ENCODE data around the gene ACVR2B. TPM values are rescaled to one million over a fixed set of nuclear protein-coding genes. Genes with fewer than 3 reads are reported as not detected.

ACVR2B gene
- polyA plus RNA-seq, 1 donor from 2014 or later: 33.3 TPM

DNA sequence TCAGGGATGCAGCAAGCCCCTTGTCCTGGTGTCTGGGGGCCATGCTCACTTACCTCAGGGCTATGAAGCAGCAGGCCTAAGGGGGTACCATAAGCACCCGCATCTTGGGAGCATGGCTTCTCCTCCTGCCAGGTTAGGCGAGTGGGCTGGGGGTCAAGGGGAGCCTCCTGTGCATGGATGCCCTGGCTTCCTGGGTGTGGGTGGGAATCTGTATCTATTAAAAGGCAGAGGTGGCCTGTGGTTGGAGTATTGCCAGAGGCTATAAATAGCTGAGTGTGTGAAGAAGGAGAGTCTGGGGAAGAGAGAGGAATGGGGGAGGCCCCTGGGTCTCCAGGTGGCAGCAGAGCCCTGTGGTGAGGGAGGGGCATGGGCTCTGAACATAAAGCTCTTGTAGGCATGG lies 19.5 kb downstream of the ACVR2B start (continued):
- no peak for TF ChIP-seq EZH2 (IDR thresholded peaks at IDR 0.05; ENCODE audit: borderline replicate concordance, insufficient read depth, low read length, poor library complexity, severe bottlenecking)
- TF ChIP-seq EP300 (conservative IDR thresholded peaks at IDR 0.05; ENCODE audit: poor library complexity, severe bottlenecking): no peak

DNA sequence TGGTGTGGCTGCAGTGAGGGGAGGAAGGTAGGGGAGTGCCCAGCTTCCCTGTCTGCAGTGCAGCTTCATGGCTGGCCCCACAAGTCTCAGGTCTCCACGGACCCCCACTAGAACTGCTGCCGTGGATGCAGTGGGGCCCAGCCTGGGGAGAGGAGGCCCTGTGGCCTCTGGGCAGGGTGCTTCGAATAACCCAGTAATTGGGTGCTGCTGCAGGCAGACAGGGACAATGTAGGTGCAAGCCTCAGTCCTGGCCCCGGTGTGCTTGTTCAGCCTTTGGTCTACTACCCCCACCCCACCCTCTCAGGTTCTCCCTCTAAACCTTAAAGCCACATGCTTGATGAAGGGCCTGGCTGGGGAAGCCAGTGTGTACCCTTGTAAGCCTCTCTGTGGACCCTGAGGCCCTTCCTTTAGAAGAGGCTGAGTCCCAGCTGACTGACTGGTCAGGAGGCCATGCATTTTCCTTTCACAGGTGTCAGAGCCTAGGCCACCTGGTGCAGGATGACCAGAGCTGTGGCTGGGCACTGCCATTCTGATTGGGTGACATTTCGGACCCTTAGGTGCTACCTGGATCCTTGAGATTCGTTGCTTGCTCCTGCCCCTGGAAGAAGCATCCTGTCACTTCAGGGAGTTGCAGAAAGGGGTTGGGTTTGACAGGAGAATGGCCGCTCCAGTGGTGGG lies 21.4 kb downstream of the ACVR2B start:
- Histone ChIP-seq H3F3A (ENCODE audit: insufficient read depth, low read length, poor library complexity, severe bottlenecking) (no peaks in the 10 kb centered on the region), H3K4me3 (ENCODE audit: low read length) (no peak overlapping the region), H3K9me2 (ENCODE audit: insufficient read depth, low read length) (no peaks in the 10 kb centered on the region), H3K9ac (ENCODE audit: low read length) (no peak overlapping the region), H4K20me1 (ENCODE audit: insufficient read depth) (peaks cover 5% of the 10 kb centered on the region), H3K79me2 (replicated peaks; ENCODE audit: insufficient read depth, low read length) (peaks cover 62% of the 10 kb centered on the region), H3K36me3 (ENCODE audit: insufficient read depth, low read length) (no peaks in the 10 kb centered on the region), H2AFZ (ENCODE audit: low read depth, low read length) (no peak overlapping the region), H3K27me3 (ENCODE audit: insufficient read depth, low read depth, low read length) (no peaks in the 10 kb centered on the region), H3K4me2 (ENCODE audit: low read length) (no peak overlapping the region), H3K27ac (ENCODE audit: low read length) (no peak overlapping the region), H3K9me3 (ENCODE audit: low read length) (peaks cover 4% of the 10 kb centered on the region)
- TF ChIP-seq RAD21 (conservative IDR thresholded peaks at IDR 0.05) (no peak), TAF1 (IDR thresholded peaks at IDR 0.05; ENCODE audit: low read depth) (no peak), MXI1 (conservative IDR thresholded peaks at IDR 0.05; ENCODE audit: poor library complexity, severe bottlenecking) (no peak), POLR2AphosphoS5 (IDR thresholded peaks at IDR 0.05) (no peak), EZH2 (IDR thresholded peaks at IDR 0.05; ENCODE audit: borderline replicate concordance, insufficient read depth, low read length, poor library complexity, severe bottlenecking) (no peak), SMC3 (conservative IDR thresholded peaks at IDR 0.05; ENCODE audit: poor library complexity) (no peak), EP300 (conservative IDR thresholded peaks at IDR 0.05; ENCODE audit: poor library complexity, severe bottlenecking) (no peak)
- TF ChIP-seq, protein P1, sequence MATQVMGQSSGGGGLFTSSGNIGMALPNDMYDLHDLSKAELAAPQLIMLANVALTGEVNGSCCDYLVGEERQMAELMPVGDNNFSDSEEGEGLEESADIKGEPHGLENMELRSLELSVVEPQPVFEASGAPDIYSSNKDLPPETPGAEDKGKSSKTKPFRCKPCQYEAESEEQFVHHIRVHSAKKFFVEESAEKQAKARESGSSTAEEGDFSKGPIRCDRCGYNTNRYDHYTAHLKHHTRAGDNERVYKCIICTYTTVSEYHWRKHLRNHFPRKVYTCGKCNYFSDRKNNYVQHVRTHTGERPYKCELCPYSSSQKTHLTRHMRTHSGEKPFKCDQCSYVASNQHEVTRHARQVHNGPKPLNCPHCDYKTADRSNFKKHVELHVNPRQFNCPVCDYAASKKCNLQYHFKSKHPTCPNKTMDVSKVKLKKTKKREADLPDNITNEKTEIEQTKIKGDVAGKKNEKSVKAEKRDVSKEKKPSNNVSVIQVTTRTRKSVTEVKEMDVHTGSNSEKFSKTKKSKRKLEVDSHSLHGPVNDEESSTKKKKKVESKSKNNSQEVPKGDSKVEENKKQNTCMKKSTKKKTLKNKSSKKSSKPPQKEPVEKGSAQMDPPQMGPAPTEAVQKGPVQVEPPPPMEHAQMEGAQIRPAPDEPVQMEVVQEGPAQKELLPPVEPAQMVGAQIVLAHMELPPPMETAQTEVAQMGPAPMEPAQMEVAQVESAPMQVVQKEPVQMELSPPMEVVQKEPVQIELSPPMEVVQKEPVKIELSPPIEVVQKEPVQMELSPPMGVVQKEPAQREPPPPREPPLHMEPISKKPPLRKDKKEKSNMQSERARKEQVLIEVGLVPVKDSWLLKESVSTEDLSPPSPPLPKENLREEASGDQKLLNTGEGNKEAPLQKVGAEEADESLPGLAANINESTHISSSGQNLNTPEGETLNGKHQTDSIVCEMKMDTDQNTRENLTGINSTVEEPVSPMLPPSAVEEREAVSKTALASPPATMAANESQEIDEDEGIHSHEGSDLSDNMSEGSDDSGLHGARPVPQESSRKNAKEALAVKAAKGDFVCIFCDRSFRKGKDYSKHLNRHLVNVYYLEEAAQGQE (IDR thresholded peaks at IDR 0.05; ENCODE audit: borderline replicate concordance): no peak
- TF ChIP-seq, protein P2, sequence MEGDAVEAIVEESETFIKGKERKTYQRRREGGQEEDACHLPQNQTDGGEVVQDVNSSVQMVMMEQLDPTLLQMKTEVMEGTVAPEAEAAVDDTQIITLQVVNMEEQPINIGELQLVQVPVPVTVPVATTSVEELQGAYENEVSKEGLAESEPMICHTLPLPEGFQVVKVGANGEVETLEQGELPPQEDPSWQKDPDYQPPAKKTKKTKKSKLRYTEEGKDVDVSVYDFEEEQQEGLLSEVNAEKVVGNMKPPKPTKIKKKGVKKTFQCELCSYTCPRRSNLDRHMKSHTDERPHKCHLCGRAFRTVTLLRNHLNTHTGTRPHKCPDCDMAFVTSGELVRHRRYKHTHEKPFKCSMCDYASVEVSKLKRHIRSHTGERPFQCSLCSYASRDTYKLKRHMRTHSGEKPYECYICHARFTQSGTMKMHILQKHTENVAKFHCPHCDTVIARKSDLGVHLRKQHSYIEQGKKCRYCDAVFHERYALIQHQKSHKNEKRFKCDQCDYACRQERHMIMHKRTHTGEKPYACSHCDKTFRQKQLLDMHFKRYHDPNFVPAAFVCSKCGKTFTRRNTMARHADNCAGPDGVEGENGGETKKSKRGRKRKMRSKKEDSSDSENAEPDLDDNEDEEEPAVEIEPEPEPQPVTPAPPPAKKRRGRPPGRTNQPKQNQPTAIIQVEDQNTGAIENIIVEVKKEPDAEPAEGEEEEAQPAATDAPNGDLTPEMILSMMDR (IDR thresholded peaks at IDR 0.05; ENCODE audit: poor library complexity, severe bottlenecking): no peak

DNA sequence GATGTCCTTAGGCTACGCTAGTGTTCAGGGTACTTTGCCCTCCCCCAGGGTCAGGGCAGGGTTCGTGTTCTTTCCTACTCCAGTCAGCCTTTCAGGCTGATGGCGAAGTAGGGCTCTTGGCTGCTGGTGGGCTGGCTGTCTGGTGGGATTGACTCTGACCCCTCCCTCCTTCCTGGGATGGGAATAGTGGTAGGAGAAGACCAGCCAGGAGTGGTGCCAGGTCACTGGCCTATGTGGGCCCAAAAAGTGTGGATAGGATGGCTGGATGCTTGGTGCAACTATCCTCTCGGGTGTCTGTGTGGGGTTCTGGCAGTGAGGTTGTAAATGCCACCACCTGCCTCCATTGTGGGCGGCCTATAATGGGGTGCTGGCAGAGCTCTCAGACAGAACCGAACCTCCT lies 22.0 kb downstream of the ACVR2B start:
- H3K27ac ChIP-seq (ENCODE audit: low read length): no peak overlapping the region
- peaks cover 56% of the 10 kb centered on the region for H3K79me2 ChIP-seq (replicated peaks; ENCODE audit: insufficient read depth, low read length)

More for the DNA sequence above, 22.0 kb downstream of the ACVR2B start:
- TF ChIP-seq EP300 (conservative IDR thresholded peaks at IDR 0.05; ENCODE audit: poor library complexity, severe bottlenecking) (no peak), EZH2 (IDR thresholded peaks at IDR 0.05; ENCODE audit: borderline replicate concordance, insufficient read depth, low read length, poor library complexity, severe bottlenecking) (no peak), RAD21 (conservative IDR thresholded peaks at IDR 0.05) (no peak), TAF1 (IDR thresholded peaks at IDR 0.05; ENCODE audit: low read depth) (no peak), POLR2AphosphoS5 (IDR thresholded peaks at IDR 0.05) (no peak), SMC3 (conservative IDR thresholded peaks at IDR 0.05; ENCODE audit: poor library complexity) (no peak), MXI1 (conservative IDR thresholded peaks at IDR 0.05; ENCODE audit: poor library complexity, severe bottlenecking) (no peak)
- TF ChIP-seq, protein P1 (IDR thresholded peaks at IDR 0.05; ENCODE audit: borderline replicate concordance): no peak
- TF ChIP-seq, protein P2 (IDR thresholded peaks at IDR 0.05; ENCODE audit: poor library complexity, severe bottlenecking): no peak
- Histone ChIP-seq H4K20me1 (ENCODE audit: insufficient read depth) (peaks cover 5% of the 10 kb centered on the region), H2AFZ (ENCODE audit: low read depth, low read length) (no peak overlapping the region), H3K9me3 (ENCODE audit: low read length) (no peaks in the 10 kb centered on the region), H3K4me3 (ENCODE audit: low read length) (no peak overlapping the region), H3K9me2 (ENCODE audit: insufficient read depth, low read length) (no peaks in the 10 kb centered on the region), H3K27me3 (ENCODE audit: insufficient read depth, low read depth, low read length) (no peaks in the 10 kb centered on the region), H3K36me3 (ENCODE audit: insufficient read depth, low read length) (no peaks in the 10 kb centered on the region), H3F3A (ENCODE audit: insufficient read depth, low read length, poor library complexity, severe bottlenecking) (no peaks in the 10 kb centered on the region), H3K4me2 (ENCODE audit: low read length) (no peak overlapping the region), H3K9ac (ENCODE audit: low read length) (no peak overlapping the region)
